Cardiac septum (tissue), 1 donor: Measurements from ENCODE around the gene TLCD3B. TPM values are rescaled to one million over a fixed set of nuclear protein-coding genes. Genes with fewer than 3 reads are reported as not detected.

Source experiments
- DNase-seq: peaks from one replicate; pipeline ENCODE4 v3.0.0-alpha.2; 2020; ENCODE audit warnings: low spot score
- intact Hi-C: fragments of 100-400 bp; cut with DNase I; formaldehyde crosslinking; loops from one replicate; pipeline ENCODE4 v1.14.0; 2022
- total RNA-seq: library from RNA; stranded (reverse); fragmentation: NEBNext Ultra II Directional; extraction: Animal tissue kit (Norgen Biotek cat#: 25700); gene quantifications from one replicate; pipeline ENCODE4 v1.2.1, GENCODE V29; 2021
- donor health status: DM: no; HTN: no; CAD: no.

The TLCD3B gene
- total RNA-seq, 1 donor from 2014 or later = not detected

GRCh38 chr16:30009085-30009862 lies 21.8 kb downstream of the TLCD3B start:
- intact Hi-C loops = no loop called here
- no peak for DNase-seq

- intact Hi-C loops = no loop called here
- DNase-seq = no peak
Measured at GRCh38 chr16:30007378-30007895, 23.6 kb downstream of the TLCD3B start.

GRCh38 chr16:30006659-30007377 lies 24.3 kb downstream of the TLCD3B start:
- intact Hi-C loops = no loop called here
- DNase-seq = no peak

DNA sequence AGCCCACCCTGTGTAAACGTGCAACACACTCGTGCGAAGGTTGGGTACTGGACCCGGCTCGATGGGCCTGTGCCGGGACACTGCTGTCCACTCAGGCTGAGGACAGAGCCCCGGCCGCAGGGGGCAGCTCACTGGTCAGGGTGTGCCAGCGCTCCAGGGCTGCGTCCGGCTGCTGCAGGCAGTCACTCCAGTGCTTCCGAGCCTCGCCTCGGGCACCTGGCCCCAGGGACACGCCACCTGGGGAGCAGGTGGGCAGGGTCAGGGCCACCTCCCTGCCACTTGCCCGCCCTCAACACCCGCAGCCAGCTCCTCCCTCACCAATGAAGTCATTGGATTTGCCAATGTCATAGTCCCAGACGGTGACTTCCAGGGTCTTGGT lies 25.0 kb downstream of the TLCD3B start:
- no peak for DNase-seq
- intact Hi-C loops = no loop called here

DNA sequence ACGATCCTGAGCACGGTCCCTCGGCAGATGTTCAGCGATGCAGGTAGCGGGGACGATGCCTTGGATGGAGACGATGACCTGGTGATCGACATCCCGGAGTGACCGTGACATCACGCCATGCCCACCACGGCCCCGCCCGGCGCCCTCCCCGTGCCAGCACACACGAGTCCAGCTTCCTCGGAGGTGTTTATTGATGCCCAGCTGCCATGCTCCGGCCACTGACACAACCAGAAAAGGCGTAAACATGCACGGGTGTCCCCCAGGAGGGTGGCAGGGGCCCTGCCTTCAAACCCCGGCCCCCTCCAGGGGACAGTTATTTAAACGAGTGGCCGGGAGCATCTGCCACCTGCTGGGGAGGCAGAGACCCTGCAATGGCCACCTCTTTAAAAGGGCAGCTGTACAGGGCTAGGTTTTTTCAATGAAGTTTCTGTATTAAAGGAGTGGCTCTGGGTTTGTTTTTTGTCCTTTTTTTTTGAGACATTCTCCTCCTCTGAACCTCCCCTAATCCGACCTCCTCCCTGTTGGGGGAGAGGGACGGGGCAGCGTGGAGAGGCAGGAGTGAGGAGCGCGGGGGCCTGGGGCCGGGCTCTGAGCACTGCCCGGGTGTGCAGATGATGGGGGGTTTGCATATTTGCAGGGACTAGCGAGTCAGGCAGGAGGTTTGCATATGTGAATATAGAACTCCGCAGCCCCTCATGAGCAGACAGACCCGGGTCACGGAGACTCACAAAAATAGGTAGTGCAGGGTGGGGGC lies 25.6 kb downstream of the TLCD3B start:
- no peak for DNase-seq
- intact Hi-C loops = no loop called here

DNA sequence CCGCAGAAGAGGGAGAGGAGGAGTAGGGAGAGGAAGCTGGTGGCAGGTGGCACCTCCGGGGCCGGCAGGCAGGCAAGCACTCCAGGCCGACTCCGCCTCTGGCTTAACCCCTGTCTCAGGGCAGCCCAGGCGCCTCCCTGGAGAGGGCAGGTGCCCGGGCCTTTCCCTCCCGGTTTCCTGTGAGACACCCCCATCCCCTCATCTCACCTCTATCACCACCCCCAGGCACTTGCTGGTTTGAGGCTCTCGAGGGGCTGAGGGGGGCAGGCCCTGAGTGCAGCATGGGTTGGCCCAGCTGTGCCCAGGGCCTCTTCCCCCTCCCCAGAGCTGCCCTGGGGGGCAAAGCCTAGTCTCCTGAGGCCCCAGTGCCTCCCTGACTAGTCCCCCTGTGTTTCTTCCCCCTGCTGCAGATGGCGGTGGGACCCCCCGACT lies 26.2 kb downstream of the TLCD3B start:
- DNase-seq = no peak
- intact Hi-C loops = no loop called here

DNA sequence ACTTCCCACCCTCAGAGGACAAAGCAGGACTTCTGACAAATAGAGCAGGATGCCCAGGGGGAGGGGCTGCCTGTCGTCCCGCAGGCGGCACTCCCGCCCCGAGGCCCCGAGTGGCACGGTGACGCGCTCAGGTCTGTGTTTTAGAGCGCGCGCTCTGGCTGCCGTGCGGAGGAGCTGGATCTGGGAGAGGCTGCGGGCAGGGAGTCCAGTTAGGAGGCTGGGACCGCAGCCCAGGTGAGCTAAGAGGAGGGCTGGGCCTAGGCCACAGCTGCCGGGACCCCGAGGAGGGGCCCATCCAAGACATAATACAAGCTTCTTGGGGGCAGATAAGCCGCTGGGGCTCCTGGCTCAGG lies 26.7 kb downstream of the TLCD3B start:
- DNase-seq = no peak

DNA sequence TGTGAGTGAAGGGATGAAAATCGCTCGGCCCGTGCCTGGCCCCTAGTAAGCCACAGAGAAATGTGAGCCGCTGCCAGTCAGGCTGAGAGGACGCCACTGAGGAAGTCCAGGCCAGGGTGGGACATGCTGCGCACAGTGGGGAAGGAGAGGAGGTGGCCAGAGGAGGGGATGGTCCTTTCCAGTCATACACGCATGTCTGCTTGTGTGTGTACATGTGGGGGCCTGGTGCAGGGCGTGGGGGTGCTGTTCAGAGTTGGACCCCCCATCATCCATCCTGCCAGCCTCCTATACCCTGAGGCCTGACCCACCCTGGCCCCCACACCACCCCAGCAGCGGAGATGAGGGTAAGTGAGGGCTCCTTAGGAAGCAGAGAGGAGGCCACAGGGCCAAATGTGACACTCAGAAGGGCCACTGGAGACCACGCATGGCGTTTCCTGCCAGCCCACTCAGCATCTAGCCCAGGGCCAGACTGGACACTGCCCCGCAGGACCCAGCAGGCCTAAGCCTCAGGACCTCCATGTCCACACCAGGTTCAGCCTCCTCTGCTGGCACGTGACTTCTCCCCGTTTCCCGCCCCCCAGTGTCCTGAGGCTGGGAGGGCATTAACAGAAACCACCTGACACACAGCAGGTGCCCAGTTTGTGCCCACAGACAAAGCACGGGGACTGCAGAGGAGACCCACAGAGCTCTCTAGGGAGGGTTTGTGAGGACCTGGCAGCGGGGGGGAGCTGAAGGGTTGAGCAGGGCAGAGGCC lies 27.2 kb downstream of the TLCD3B start:
- intact Hi-C loops = no loop called here
- DNase-seq = no peak

More for the DNA sequence above, 26.7 kb downstream of the TLCD3B start:
- intact Hi-C loops = no loop called here

GRCh38 chr16:30002614-30003346 lies 28.3 kb downstream of the TLCD3B start:
- no peak for DNase-seq
- intact Hi-C loops = no loop called here

GRCh38 chr16:30000735-30001631 lies 30.1 kb downstream of the TLCD3B start:
- DNase-seq = no peak
- intact Hi-C loops = no loop called here

DNA sequence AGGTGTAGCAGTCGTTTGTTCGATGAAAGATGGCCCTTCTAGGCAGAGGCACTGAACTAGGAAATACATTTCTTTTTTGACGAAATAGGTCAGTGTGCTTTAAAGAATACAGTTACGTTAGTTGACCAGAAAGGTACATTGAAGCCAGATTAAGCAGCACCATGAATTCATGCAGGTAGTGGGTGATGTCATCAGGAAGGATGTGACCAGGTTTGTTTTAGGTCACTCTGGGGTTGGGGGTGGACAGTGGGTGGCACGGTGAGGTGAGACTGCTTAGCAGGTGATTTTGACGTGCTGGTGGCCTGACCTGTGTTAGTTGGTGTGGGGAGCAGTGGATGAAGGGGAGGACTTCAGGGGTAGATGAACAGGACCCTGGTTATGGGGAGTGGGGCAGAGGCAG lies 31.5 kb downstream of the TLCD3B start:
- intact Hi-C loops = loop anchor here (5.0 kb wide), 1 partner anchor 72 kb away; the partner anchor contains the start of gene KCTD13

GRCh38 chr16:29996766-29997250 lies 34.3 kb downstream of the TLCD3B start:
- DNase-seq = no peak
- intact Hi-C loops = loop anchor here (2.0 to 5.0 kb wide), 2 partner anchors 70 to 134 kb away; partner anchors contain the start of genes CDIPT and KCTD13

More for the DNA sequence above, 31.5 kb downstream of the TLCD3B start:
- no peak for DNase-seq

DNA sequence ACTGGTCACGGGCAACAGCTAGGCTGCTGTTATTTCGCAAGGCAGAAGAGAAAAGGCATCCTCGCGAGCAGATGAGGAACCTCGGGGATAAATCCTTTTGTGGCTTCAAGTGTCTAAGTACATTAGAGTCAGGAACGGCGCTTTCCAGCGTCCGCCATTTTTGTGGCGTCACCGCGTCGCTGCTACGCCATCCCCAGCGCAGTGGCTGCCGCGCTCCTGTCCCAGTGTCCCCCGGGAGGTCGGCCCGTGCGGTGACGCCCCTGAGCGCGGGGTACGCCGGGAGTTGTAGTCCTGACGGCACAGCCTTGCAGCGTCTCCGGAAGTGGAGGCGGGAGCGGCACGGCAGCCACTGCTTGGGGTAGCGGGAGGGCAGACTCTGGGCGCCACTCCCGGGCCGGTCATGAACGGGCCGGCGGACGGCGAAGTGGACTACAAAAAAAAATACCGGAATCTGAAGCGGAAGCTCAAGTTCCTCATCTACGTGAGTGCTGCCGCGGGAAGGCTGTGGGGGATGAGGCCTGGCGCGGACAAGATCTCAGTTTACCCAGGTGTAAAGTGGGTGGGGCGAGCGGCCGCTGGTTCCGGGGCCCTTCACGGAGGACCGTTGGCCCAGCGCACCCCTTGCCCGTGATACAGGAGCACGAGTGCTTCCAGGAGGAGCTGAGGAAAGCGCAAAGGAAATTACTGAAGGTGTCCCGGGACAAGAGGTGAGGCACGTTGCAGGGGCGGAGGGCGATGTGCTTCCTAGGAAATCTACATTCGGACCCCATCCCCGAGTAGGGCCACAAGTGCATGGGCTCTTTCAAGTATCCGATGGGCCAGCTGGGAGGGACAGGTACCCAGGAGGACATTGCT lies 34.9 kb downstream of the TLCD3B start, which contains the start of gene INO80E:
Gene INO80E (plus strand): TSS at position 331 of the 855 bp plus-strand sequence. CDS start 70 bp downstream, at position 401.
- intact Hi-C loops = loop anchor here (1.0 to 5.0 kb wide), 3 partner anchors 23 to 133 kb away; partner anchors contain the start of genes CDIPT, KCTD13 and TAOK2
- peak; percentile 100 for DNase-seq

DNA sequence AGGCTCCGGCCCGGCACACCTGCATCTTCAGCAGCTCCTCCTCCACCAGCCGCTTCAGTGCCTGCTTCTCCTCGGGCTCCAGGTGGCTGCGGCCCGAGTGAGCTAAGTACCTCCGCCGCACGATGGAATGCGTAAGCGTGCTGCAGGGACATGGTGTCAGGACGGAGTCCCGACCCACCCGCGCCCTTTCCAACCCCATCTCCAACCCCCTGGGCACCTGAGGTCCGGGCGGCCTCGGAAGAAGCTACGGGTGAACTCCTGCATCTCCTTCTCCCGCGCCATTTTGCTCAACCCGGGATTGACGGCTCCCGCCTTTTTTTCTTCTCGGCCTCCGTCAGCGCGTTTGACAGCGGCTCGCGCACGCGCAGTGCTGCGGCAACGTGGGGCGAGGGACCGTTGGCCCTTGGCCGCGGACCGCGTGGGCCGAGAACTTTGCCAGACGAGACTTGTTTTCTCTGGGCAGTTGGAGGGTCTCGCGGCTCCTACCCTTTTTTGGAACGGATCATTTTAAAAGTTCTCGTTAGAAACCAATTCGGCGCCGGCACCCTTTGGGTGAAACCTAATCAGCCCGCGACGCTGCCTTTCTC lies 35.7 kb downstream of the TLCD3B start, which contains the start of gene HIRIP3:
Gene HIRIP3 (minus strand): TSS at position 294 of the 587 bp plus-strand sequence. CDS start 12 bp downstream, at position 282.
- intact Hi-C loops = loop anchor here (1.0 to 5.0 kb wide), 2 partner anchors 22 to 68 kb away; partner anchors contain the start of genes KCTD13 and TAOK2
- peak; percentile 94 for DNase-seq

- intact Hi-C loops = loop anchor here (1.0 to 5.0 kb wide), 2 partner anchors 21 to 67 kb away; partner anchors contain the start of genes KCTD13 and TAOK2
- no peak for DNase-seq
Measured at GRCh38 chr16:29994600-29995323, 36.3 kb downstream of the TLCD3B start.
